Measurements from ENCODE around the gene COX4I1. TPM values are rescaled to one million over a fixed set of nuclear protein-coding genes. Genes with fewer than 3 reads are reported as not detected.

The COX4I1 gene
- total RNA-seq, 1 donor from 2014 or later: 470 TPM

DNA sequence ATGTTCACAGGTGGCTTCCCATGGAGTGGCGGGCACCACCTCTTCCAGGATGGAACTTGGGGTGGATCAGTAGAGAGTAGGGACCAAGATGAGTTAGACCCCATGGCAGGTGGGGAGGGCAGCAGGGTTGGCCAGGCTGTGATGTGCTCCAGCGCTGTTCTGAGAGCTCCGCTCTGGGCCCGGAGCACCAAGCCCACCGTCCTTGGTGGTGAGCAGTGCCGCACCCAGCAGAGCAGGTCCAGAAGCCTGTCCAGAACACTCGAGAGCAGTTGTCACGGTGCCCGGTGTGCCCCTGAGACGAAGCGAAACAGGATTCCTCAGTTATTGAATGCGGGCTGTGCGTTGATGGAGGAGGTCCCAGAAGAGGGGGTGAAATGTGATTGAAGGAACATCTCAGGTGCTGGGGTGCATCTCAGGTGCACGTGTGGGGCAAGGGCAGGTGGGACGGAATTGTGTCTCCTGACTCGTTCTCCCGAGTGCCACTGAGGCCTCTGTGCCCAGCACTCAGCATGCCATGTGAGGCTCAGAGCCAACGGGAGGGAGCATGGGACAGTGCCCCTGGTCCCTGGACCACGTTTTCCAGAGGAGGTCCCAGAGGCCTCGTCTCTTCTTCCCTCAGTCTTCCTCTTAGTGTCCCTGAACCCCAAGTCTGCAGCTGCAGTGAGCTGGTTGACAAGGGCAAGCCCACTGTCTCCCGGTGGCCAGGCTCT is 39.5 kb downstream of the COX4I1 start:
- intact Hi-C loops (cut with micrococcal nuclease): loop anchor here (5.0 kb wide), 1 partner anchor 967 kb away; no protein-coding TSS in a partner anchor

DNA sequence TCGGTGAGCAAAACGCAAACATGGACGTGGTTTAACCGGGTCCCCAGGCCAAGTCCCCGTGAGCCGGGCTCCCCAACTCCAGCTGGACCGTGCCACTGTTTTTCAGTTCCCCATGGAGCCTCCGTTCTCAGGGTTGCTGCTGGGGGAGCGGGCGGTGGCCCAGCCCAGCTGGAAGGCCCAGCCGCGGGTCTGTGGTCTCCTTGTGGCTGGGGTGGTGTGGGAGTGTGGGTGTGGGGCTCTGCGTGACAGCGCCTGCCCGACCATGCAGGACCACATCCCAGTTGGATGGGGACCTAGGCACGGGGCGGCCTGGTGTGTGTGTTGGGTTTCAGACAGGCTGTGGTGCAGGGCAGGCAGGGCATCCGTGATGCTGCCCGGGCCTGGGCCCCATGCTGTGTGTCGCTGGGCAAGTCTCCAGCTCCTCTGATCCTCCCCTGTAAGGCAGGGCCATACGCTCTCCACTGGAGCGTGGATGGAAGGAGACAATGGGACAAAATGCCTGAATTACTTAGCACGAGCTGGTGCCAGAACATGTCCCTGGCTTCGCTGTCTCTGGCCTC is 40.3 kb downstream of the COX4I1 start:
- intact Hi-C loops (cut with micrococcal nuclease): loop anchor here (5.0 kb wide), 1 partner anchor 967 kb away; no protein-coding TSS in a partner anchor

DNA sequence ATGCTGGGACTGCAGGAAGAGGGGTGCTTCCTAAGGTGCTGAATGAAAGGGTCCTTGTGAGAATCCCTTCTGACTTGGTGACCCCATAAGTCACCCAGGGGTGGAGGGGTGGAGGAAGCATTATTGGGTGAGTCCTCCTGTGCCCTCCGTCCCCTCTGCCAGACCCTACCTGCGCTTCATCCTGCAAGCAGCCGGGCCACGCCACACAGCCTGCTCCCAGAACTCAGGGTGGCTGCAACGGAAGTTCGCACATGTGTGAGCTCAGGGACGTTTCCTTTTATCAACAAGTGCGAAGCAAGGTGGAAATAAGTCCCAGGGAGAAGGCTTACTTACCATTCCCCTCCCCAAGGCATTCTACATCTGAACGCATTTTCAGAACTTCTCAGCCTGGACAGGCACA is 40.9 kb downstream of the COX4I1 start:
- intact Hi-C loops (cut with micrococcal nuclease): no loop called here

DNA sequence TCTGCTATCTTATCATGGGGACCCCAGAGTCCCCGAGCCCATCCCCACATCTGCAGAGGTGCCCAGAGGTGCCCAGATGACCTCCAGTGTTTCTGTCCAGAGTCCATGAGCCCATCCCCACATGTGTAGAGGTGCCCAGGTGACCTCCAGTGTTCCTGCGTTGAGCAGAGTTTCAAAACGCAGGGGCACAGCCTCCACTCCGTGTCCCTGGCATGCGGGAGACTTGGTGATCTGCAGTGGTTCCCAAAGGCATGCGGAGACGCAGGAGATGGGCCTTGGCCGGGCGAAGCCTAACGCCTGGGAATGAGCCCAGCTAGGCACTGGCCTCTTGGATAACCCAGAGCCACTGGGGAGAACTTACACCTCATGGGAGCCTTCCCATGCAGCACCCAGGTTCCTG is 41.3 kb downstream of the COX4I1 start:
- intact Hi-C loops (cut with micrococcal nuclease): no loop called here

DNA sequence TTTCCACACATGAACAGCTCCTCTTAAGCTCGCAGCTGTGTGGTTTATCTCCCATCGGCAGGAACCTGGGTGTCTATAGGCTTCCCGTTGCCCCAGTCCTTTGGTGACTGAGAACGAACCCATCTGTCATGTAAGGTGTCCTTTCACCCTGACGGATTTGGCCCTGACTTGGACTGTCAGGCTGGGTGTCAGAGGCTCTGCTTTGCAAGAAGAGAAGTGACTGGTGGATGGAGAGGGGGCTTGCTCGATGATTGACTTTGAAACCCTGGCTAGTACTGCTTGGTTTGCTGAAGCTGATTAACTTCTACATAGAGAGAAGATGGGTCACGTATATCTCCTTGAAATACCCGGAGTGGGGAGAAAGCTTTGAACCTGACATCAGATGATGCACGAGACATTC is 42.9 kb downstream of the COX4I1 start:
- intact Hi-C loops (cut with micrococcal nuclease): no loop called here

DNA sequence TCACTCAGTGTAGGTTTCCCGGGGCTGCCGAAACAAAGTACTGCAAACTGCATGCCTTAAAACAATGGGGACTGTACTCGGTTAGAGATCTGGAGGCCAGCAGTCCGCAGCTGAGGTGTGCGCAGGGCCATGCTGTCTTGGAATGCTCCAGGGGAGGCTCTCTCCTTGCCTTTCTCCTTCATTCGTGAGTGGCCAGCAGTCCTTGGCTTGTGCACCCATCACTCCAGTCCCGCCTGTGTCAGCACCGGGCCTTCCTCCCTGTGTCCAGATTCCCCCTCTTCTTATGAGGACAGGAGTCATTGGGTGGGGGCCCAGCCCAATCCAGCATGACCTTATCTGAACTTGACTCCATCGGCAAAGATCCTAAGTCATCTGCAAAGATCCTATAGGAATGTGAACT is 43.4 kb downstream of the COX4I1 start:
- intact Hi-C loops (cut with micrococcal nuclease): no loop called here

DNA sequence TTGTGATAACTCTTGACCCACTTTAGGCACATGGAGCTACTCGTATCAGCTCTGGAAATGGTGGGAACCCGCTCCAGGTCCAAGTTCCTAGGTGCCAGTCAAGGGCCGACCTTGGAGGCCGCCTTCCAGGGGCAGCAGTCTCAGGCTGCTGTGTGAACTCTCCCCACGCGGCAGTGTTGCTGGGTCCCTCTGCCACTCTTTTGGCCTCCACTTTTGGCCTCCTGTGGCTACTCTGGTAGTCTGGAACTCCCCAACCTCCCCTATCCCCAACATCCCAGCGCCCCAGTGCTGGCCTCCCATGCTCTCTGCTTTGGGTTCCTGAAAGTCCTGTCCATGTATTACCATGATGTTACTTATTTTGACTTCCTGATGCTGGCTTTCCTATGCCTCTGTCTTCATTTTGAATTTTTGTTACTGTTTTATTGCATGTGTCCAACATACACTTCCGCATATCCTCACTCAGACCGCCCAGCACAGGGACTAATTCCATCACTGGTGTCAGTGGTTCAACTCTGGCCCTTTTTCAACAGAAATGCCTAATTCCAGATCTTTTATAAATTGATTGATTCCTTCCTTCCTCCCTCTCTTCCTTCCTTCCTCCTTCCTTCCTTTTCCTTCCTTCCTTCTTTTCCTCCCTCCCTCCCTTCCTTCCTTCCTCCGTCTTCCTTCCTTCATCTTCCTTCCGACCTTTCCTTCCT is 44.1 kb downstream of the COX4I1 start:
- intact Hi-C loops (cut with micrococcal nuclease): no loop called here

DNA sequence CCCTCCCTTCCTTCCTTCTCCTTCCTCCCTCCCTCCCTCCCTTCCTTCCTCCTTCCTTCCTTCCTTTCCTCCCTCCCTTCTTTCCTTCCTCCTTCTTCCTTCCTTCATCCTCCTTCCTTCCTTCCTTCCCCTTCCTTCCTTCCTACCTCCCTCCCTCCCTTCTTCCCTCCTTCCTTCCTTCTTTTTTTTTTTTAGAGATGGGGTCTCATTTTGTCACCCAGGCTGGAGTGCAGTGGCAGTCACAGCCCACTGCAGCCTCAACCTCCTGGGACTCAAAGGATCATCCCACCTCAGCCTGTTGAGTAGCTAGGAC is 44.6 kb downstream of the COX4I1 start:
- intact Hi-C loops (cut with micrococcal nuclease): no loop called here

DNA sequence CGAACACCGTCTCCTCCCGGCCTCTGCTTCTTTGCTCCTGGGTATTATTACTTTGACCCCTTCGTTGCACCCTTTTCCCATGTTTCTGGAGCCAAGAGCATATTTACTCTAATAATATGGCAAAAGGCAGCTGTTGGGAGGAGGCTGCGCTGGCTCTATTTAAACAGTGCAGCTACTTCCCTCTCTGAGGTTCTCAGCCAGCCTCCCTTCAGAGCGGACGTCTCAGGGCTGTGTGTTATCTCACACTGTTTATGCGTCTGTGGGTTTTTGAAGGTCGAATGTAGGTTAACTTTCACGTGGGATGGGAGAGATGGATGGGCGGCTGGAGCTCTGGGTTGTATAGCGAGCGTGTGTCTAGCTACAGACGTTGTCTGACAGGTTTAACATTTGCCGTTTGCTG is 45.3 kb downstream of the COX4I1 start:
- intact Hi-C loops (cut with micrococcal nuclease): no loop called here

DNA sequence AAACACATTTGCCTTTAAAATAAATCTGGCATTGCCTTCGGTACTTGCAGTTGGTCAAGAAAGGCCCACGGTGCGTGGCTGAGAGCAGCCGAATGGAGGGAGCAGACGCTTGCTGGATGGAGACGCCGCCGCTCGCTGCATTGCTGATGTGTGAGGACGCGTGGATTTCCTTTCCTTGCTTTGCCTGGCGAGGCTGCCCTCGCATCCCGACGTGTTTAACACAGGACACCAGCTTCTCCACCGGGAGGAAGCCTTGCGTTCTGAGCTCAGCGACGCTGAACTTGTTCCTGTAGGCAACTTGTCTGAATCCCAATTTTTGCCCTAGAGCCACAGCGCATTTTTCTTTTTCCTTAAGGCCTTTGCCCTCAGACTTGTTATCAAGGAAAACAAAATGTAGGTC is 45.8 kb downstream of the COX4I1 start:
- intact Hi-C loops (cut with micrococcal nuclease): no loop called here

DNA sequence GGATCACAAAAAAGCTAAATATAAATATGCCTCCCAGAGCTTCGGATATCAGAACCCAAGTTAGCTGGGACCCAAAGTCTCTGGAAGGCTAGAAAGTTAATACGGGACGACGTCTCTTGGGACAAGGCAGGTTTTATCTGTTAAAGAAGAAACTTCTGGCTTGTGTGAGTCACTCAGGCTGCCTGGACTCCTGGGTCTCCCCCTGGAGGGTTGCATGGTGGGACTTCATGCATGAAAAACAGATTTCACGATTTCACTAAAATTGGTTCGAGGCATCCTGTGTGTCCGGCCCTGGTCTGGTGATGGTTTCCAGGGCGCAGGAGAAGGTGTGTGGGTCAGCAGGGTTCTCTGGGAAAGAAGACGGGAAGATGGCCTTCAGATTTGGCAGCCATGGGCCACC is 47.0 kb downstream of the COX4I1 start:
- intact Hi-C loops (cut with micrococcal nuclease): no loop called here

DNA sequence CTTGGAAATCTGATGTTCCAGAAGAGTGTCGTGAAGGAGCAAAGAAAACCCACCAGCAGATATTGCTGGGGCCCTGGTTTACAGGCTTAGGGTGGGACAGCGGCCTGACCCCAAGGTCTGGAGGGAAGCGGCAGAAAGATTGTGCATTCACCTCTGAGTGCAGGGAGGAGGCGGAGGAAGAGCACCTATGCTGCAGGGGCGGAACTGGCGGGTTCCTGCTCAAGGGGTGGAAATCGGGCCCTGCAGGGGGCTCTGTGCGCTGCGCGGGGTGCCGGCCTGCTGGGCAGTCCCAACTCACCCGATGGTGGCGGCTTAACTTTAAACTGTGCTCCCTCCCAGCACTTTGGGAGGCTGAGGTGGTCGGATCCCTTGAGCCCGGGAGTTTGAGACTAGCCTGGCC is 47.5 kb downstream of the COX4I1 start:
- intact Hi-C loops (cut with micrococcal nuclease): no loop called here

DNA sequence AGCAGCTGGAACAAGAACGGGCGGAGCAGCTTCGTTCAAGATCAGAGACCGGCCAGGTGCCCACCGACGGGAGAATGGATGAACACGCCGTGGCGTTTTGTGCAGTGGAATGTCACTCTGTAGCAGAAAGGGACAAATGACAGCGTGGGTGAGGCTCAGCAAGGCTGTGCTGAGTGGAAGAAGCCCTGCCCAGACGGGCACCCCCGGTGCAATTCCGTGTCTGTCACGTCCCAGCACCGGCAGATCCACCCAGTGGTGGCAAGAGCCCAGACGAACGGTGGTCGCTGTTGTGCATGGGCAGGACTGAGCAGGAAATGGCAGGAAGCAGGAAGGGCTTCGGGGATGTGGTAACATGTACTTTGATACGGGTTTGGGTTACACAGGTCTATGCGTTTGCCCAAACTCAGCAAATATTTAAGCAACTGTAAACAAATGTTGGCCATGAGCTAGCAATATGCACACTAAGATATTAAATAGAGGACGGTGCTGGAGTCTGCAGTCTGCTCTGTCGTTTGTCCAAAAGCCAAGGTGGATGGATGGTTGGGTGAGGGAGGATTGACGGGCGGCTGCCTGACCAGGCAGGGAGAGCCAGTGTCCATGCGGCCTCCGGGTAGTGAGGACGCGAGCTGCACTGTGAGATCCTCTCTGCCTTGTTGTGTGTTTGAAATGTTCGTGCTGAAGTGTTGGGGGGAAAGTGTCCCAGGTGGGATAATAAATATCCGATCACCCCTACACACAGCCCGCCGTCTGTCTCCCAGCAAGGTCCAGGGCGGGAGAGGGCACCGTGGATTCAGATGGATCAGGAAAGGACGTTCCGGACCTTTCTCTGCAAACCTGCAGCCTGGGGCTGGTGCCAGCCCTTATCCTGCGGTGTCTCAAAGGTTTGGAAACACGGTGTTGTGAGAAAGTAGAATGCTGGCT is 48.4 kb downstream of the COX4I1 start:
- intact Hi-C loops (cut with micrococcal nuclease): no loop called here

DNA sequence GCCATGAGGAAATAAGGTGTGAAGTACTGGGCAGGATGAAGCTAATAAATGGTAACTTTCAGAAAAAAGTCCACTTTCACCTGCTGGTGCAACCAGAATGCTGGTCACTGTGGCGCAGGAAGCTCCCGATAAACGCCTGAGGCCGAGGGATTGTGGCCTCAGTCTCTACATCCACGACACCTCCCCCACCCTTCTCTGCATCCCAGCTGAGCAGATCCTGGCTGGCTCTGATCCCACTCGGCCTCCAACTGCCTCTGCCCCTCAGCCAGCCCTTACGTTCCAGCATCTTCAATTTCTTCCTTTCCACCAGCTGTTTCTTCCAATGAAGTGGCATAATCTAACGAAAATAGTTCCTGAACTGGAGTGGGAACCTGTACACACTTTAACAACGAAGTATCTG is 49.5 kb downstream of the COX4I1 start:
- intact Hi-C loops (cut with micrococcal nuclease): no loop called here

DNA sequence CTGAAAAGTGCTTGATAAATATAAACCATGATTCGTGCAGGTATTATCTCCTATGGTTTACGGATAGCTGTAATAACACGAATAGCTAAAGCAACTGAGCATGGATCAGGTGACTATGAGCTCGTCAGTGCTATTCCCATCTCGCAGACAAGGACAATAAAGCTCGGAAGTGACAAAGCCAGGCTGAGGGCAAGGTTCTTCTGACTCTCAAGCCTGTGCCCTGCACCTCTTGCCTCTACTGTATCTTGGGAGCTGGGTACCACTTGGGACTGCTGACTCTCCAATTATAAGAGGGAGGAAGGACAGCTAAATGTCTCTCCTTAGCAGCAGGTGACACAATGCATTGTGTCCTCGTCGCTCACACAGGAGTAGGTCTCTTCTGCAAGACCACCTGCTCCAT is 49.9 kb downstream of the COX4I1 start:
- intact Hi-C loops (cut with micrococcal nuclease): no loop called here

DNA sequence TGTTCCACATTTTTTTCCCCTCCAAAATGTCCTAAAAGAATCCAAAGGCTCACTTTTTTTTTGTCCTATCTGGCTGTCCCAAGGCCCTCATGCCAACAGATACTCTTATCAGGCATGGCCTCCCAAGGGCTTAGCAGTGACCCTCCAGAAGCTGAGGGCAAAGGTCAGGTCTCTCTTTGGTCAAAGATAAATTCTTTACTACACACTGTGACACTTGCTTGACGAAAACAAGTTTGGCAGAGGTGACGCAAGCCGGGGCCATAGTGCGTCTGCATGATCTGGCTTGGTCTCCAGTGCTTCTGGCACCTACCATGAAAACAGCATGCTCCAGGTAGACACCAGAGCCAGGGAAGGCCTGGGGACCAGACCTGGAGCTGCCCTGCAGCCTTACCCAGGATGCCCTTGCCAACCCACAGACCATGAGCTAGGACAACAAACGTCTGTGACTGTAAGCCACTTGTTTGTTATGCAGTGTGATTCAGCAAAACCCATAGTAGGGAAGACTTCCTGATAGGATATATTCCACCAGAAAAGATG is 50.9 kb downstream of the COX4I1 start:
- intact Hi-C loops (cut with micrococcal nuclease): no loop called here

DNA sequence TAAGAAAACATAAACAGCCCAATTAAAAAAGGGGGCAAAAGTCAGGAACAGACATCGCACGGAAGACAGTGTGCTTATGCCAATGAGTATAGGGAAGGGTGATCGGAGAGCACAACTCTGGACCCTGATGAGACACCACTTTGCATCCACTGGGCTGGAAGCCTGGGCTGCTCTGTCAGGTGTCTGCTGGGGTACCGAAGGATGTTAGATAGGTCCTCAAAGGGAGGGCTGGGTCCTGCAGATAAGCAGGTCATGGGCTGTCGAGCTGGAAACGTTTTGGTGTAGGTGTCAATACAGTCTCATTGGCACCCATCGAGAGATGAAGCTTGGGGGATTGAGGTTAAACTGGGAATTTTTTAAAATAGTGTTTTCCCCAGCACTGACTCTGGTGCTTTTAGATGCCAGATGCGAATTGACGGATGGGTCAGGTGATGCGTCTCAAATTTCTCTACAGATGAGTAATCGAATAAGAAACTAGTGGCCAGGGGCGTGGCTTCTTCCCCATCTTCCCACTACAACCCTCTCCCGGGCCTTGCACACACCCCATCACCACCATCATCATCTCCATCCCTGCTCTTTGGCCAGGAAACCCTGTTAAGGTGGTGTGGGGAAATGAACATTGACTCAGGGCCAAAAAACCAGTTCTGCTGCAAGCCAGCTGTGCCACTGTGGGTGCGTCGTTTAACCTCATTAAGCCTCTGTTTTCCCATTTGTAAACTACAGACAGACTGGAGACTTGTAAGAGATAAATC is 51.7 kb downstream of the COX4I1 start:
- intact Hi-C loops (cut with micrococcal nuclease): no loop called here

DNA sequence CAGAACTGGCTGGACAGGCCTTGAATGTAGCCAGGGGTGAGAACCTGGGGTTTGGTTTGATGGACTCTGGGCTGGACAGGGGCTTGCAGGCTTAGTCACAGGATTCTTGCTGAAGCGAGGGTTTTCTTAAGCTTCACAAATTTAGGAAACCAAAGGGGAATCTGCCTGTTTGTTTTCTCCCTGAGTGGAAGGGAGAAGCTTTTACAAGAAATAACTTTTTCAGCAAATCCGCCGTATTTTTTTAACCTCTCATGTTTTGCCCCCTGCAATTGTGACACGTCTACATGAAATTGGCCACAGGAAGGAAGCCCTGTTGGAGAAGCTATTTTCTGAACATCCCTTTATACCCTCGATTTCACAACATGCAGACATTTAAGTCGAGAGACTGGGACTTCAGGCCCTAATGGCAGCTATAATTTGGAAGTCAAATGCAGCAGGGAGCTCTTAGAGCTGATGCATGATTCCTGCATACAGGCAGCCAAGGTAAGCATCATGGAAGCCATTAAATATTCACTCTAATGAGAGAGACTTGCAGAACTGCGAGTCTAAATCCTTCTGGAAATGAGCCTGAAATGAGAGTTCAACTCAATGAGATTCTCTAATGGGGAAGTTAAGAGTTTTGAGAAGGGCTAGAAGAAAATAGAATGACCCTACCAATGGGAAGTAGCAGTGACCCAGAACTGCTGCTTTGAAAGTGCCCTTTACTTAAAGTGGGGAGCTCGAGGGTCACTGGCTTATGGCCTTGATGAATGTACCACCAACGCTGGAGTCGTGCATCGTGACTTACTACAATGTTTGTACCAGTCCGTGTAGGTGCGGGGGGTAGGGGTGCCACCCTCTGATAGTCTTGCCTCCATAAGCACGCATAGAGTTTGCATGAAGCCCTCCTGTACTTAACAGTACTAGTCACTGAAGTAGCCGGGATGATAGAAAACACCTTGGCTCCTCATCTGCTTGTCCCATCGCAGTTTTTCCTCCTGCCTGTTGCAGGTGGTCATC is 54.4 kb downstream of the COX4I1 start:
- intact Hi-C loops (cut with micrococcal nuclease): no loop called here

DNA sequence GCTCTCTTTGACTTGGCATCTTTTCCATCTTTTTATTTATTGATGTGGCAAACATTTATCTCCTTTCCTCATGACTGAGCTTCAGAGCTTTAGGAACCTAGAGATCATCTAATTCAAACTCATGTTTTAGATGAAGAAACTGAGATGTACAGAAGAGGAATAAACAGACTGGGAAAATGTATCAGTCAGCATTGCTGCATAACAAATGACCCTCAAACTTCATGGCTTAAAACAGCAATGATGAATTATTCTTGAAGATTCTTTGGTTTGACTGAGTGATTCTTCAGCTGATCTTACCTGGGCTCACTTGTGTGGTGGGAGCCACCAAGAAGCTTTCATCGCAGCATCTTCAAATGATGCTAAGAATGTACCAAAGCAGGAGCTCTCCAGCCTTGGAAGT is 55.4 kb downstream of the COX4I1 start:
- intact Hi-C loops (cut with micrococcal nuclease): no loop called here

DNA sequence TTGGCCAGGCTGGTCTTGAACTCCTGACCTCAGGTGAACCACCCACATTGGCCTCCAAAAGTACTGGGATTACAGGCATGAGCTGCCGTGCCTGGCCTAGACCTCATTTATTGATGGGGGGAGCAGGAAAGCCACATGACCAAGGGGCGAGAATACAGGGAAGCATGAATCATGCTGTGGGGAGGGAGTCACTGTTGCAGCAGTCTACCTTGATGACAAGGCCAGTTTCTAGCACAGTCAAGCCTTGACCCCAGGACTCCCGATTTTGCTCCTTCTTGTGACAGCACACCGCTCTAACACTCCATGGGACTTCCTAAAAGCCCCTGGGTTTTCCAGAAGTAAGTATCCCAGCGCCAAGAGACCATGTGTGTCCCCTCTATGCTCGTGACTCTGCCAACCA is 56.6 kb downstream of the COX4I1 start:
- intact Hi-C loops (cut with micrococcal nuclease): no loop called here

All from T-helper 1 cell treated with Interleukin-12 subunit alpha and Interleukin-12 subunit beta and Interleukin-4 antibody, amounts not matched to agents 30 ng/mL and 1 ng/mL, for 36 hours (primary cell).